ENCODE results near the gene PLK5. TPM values are rescaled to one million over a fixed set of nuclear protein-coding genes. Genes with fewer than 3 reads are reported as not detected.

Gene PLK5
- total and polyA plus RNA-seq, 9 donors, result 0.08 to 1.9 (median 0.31) TPM

DNA sequence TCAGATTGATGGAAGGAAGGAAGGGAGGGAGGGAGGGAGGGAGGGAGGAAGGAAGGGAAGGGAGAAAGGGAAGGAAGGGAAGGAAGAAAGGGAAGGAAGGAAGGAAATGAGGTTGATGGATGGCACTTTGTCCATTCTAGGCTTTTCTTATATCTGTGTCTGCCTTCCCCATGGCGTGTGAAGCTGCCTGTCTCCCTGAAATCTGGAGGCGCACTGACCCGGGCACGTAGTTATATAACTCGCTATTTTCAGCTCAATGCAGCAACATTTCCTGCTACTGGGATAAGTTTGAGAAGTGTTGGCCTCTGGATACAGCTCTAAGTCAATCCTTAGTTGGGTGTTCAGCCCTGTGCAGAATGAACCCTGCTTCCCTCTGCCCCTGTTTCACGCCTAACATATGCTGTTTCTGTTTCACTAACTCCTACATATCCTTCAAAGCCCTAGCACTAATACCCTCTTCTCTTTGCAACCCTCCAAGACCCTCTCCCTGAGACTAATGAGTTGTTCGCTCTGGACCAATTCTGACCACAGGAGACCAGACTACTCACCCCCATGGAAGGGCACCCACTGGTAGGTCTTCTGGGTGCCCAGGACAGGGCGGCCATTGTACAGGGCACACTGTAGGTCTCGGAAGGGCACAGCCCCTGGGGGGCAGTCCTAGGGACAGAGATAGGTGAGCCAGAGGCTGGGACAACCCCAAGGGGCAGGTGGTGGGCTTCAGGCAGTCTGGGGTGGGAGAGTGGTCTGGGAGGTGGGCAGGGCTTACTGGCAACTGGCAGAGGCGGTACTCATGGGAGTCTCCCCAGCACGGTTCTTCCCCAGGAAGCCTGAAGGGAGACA lies 14.1 kb upstream of the PLK5 start:
- Histone ChIP-seq H3K36me3 (ENCODE audit: control insufficient read depth, insufficient read depth, low read length) (peaks cover 6% of the 10 kb centered on the region), H3K9me3 (replicated peaks; ENCODE audit: control insufficient read depth, low read depth, low read length) (peaks cover 4% of the 10 kb centered on the region), H3K4me1 (ENCODE audit: control insufficient read depth, insufficient read depth, low read length) (peaks cover 32% of the 10 kb centered on the region), H3K27me3 (ENCODE audit: control insufficient read depth, insufficient read depth, low read length) (peaks cover 45% of the 10 kb centered on the region), H3K27ac (ENCODE audit: low read length) (no peak overlapping the region), H3K4me3 (ENCODE audit: low read length) (no peak overlapping the region)
- no peak for DNase-seq
- WGBS (ENCODE audit: insufficient coverage), result 77% methylated on average over 7 of the region's 11 CpGs

DNA sequence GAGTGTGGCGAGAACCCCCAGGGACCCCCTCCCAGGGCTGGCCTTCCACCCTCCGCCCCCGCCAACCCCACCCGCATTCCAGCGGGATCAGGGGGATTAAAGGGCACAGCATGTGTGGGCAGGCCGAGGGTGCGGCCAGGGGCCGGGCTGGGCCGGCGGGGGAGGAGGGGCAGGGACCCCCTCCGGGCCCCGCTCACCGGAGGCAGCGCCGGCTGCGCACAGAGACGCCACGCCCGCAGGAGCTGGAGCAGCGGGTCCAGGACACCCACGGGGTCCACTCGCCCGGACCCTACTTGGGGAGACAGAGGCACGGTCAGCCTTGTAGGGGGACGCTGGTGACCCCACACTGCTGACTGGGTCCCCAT lies 13.5 kb upstream of the PLK5 start:
- H3K27ac ChIP-seq (ENCODE audit: low read length), result no peak overlapping the region
- peaks cover 4% of the 10 kb centered on the region for H3K9me3 ChIP-seq (replicated peaks; ENCODE audit: control insufficient read depth, low read depth, low read length)
- peaks cover 6% of the 10 kb centered on the region for H3K36me3 ChIP-seq (ENCODE audit: control insufficient read depth, insufficient read depth, low read length)
- WGBS (ENCODE audit: insufficient coverage), result 9% methylated on average over 17 of the region's 25 CpGs
- peaks cover 48% of the 10 kb centered on the region for H3K27me3 ChIP-seq (ENCODE audit: control insufficient read depth, insufficient read depth, low read length)
- peaks cover 32% of the 10 kb centered on the region for H3K4me1 ChIP-seq (ENCODE audit: control insufficient read depth, insufficient read depth, low read length)
- H3K4me3 ChIP-seq (ENCODE audit: low read length), result no peak overlapping the region
- no peak for DNase-seq

DNA sequence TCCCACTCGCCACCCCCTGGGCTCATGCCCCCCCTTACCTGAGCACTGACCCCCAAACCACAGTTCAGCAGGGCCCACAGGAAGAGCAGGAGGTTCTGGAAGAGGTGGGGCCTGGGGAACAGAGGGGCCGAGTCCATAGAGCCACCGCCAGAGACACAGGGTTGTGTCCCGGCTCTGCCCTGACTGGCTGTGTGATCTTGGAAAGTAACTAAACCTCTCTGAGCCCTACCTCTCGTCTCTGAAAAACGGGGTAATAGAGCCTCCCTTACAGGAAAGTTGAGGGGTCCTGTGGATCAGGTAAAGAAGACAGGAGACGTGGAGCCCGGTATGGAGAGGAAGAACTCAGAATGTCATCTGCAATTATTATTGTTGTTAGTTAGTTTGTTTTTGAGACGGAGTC lies 13.1 kb upstream of the PLK5 start:
- Histone ChIP-seq H3K27me3 (ENCODE audit: control insufficient read depth, insufficient read depth, low read length) (peaks cover 45% of the 10 kb centered on the region), H3K27ac (ENCODE audit: low read length) (no peak overlapping the region), H3K9me3 (replicated peaks; ENCODE audit: control insufficient read depth, low read depth, low read length) (peaks cover 4% of the 10 kb centered on the region), H3K4me3 (ENCODE audit: low read length) (no peak overlapping the region), H3K4me1 (ENCODE audit: control insufficient read depth, insufficient read depth, low read length) (peaks cover 32% of the 10 kb centered on the region), H3K36me3 (ENCODE audit: control insufficient read depth, insufficient read depth, low read length) (peaks cover 4% of the 10 kb centered on the region)
- no peak for DNase-seq
- 20% methylated on average over 2 of the region's 9 CpGs for WGBS (ENCODE audit: insufficient coverage)

DNA sequence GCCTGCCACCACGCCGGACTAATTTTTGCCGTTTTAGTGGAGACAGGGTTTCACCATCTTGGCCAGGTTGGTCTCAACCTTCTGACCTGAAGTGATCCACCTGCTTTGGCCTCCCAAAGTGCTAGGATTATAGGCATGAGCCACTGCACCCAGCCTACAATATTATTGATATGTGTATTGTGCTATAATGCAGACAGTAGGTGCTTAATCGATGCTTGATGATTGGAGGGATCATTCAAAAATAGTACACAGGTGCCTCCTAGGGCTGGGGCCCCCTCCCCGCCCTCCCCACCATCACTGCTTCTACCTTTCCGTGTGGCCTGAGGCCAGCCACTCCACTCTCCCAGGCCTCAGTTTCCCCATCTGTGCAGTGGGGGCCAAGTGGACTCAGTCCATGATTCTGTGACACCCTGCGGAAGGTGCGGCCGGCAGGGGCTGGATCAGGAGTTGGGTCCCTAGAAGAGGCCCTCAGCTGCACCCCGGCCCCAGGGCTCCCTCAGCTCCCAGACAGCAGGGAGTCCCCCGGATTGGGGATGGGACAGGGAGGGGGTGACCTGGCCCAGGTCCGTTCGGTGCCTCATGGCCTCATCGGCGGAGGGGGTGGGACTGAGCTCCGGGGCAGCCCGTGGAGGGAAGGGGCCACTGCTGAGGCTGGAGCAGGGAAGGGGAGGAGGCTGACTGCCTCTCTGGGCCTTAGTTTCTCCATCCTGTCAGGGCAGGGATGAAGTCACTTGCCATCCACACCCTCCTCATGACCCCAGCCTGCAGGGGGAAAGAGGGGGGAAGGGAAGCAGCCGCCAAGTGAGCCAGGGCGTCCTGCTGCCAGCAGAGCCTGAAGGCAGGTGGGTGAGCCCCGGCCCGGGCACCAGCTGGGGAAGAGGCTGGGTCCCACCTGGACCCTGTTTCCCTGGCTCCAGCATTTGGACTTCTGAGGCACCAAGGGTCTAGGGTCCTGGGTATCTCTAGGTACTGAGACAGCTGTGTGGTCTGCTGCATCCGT lies 12.3 kb upstream of the PLK5 start:
- H3K4me1 ChIP-seq (ENCODE audit: control insufficient read depth, insufficient read depth, low read length), result peaks cover 32% of the 10 kb centered on the region
- H3K4me3 ChIP-seq (ENCODE audit: low read length), result no peak overlapping the region
- 68% methylated on average over 8 of the region's 22 CpGs for WGBS (ENCODE audit: insufficient coverage)
- no peaks in the 10 kb centered on the region for H3K36me3 ChIP-seq (ENCODE audit: control insufficient read depth, insufficient read depth, low read length)
- H3K27me3 ChIP-seq (ENCODE audit: control insufficient read depth, insufficient read depth, low read length), result peaks cover 43% of the 10 kb centered on the region
- H3K27ac ChIP-seq (ENCODE audit: low read length), result no peak overlapping the region
- DNase-seq, result no peak
- H3K9me3 ChIP-seq (replicated peaks; ENCODE audit: control insufficient read depth, low read depth, low read length), result peaks cover 4% of the 10 kb centered on the region

DNA sequence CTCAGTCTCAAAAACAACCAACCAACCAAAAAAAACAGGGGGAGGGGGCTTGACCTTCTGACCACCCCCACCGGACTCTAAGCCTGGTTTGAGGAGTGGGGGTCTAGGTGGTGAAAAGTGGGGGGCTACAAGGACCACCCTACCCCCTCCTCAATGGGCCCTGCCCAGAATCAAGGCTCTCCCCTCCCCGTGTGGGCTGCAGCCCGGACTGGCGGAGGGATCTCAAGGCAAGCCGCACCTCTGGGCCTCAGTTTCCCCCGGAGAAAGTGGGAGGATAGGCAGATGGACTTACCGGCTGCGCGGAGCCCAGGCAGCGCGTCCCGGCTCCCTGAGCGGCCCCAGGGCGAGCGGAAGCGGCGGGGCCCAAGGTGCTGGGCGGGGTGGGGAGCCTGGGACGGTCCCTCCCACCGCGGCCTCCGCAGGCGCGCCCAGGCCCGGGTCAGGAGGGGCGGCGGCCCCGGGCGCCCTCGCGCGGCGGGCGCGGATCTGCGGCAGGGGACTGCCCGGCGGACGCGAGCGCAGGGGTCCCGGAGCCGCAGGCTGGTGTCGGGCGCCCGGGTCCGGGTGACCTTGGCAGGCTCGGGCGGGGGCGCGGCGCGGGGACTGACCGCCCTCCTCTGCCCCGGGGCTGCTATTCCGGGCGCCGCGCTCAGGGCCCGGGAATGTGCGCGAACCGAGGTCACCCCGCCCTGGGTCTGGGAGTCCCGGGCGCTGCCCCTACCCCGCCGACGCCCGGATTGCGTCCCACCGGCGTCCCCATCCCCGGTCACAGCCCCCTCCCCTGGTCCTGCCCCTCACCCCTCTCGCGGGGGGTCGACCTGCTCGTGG lies 11.0 kb upstream of the PLK5 start, which contains the start of gene ADAMTSL5:
ADAMTSL5 (minus strand) TSS at position 349 of the 828 bp plus-strand sequence. CDS start 2,076 bp downstream, outside the sequence.
- peaks cover 45% of the 10 kb centered on the region for H3K27me3 ChIP-seq (ENCODE audit: control insufficient read depth, insufficient read depth, low read length)
- no peaks in the 10 kb centered on the region for H3K36me3 ChIP-seq (ENCODE audit: control insufficient read depth, insufficient read depth, low read length)
- H3K9me3 ChIP-seq (replicated peaks; ENCODE audit: control insufficient read depth, low read depth, low read length), result peaks cover 4% of the 10 kb centered on the region
- peak within 1 kb of the TSS; percentile 43 for H3K4me3 ChIP-seq (ENCODE audit: low read length)
- DNase-seq, result peak; percentile 63
- WGBS (ENCODE audit: insufficient coverage), result under 1% methylated on average over 67 of the region's 78 CpGs
- H3K4me1 ChIP-seq (ENCODE audit: control insufficient read depth, insufficient read depth, low read length), result peaks cover 25% of the 10 kb centered on the region
- peak within 1 kb of the TSS; percentile 20 for H3K27ac ChIP-seq (ENCODE audit: low read length)

DNA sequence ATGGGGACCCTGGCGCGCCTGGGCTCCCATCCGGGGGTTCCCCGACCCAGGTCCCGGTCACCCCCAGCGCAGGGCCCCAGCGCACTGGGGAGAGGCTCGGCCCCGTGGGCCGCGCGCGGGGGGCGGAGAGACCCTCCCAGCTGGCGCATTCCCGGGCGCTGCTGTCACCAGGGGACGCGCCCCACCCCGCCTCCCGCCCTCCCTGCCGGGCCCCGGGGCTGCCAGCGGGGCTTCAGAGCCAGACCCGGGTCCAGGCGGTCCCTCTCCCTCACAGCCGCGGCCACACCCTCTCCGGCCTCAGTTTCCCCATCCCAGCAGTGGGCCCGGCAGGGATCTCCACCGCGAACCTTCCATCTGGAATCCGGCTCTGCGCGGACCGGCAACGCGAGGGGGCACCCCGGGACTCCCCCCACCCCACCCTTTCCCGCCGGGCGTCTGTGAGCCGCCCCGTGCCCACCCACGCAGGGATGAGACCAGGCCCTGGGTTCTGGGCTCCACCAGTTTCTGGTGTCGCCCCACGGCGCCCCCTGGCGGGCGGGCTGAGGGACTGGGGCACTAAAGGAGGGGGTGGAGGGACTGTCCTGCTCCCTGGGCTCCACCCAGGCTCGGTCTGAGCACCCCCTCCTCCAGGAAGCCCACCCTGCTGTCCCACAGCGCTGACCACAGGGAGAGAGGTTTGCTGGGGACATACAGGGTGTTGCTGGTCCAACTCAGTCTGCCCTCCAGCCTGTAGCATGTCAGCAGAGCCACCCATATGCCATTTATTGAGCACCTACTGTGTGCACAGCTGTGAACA lies 10.2 kb upstream of the PLK5 start:
- Histone ChIP-seq H3K9me3 (replicated peaks; ENCODE audit: control insufficient read depth, low read depth, low read length) (peaks cover under 1% of the 10 kb centered on the region), H3K27ac (ENCODE audit: low read length) (peak overlapping the region; percentile 20), H3K27me3 (ENCODE audit: control insufficient read depth, insufficient read depth, low read length) (peaks cover 51% of the 10 kb centered on the region), H3K36me3 (ENCODE audit: control insufficient read depth, insufficient read depth, low read length) (no peaks in the 10 kb centered on the region), H3K4me1 (ENCODE audit: control insufficient read depth, insufficient read depth, low read length) (peaks cover 21% of the 10 kb centered on the region), H3K4me3 (ENCODE audit: low read length) (peak overlapping the region; percentile 43)
- peak; percentile 37 for DNase-seq
- WGBS (ENCODE audit: insufficient coverage), result 6% methylated on average over 32 of the region's 52 CpGs

DNA sequence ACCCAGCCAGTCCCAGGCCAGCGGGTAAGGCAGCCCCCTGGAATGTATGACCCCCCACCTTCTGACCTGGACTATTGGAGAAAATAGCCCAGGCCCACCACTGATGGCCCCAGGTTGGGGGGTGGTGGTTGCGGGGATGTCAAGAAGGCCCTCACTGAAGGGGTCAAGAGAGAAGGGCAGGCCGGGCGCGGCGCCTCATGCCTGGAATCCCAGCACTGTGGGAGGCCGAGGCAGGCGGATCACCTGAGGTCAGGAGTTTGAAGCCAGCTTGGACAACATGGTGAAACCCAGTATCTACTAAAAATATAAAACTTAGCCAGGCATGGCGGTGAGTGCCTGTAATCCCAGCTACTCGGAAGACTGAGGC lies 9.6 kb upstream of the PLK5 start:
- WGBS (ENCODE audit: insufficient coverage), result 85% methylated on average over 2 of the region's 10 CpGs
- Histone ChIP-seq H3K27ac (ENCODE audit: low read length) (no peak overlapping the region), H3K4me1 (ENCODE audit: control insufficient read depth, insufficient read depth, low read length) (peaks cover 21% of the 10 kb centered on the region), H3K27me3 (ENCODE audit: control insufficient read depth, insufficient read depth, low read length) (peaks cover 53% of the 10 kb centered on the region), H3K9me3 (replicated peaks; ENCODE audit: control insufficient read depth, low read depth, low read length) (no peaks in the 10 kb centered on the region), H3K36me3 (ENCODE audit: control insufficient read depth, insufficient read depth, low read length) (no peaks in the 10 kb centered on the region), H3K4me3 (ENCODE audit: low read length) (no peak overlapping the region)
- no peak for DNase-seq

DNA sequence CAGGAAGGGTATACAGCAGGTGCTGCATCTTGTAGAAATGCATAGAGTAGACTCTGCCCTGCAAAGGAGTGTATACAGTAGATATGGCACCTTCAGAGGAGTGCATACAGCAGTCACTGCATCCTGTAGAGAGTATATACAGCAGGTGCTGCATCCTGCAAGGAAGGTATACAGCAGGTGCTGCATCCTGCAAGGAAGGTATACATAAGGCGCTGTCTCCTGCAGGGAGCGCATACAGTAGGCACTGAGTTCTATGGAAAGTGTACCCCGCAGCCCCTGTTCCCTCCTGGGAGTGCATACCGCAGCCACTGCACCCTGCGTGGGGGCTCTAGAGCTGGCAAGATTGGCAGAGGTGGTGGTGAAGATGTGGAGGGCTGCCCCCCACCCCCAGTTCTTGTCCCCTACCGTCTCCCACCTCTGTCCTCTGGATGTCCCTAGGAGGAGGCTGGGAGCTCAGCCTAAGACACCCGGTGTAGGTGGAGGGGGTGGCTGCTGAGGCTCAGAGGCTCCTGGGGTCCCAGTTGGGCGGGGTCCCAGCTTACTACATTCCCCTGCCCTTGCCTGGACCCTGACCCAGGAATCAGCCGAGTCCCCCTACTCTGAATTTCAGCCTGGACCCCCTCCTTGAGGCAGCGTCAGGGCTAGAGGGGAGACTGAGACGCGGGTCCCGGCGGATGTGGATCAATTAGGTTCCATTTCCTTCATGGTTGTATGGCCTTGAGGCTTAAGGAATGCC lies 8.7 kb upstream of the PLK5 start:
- DNase-seq, result no peak
- 50% methylated on average over 1 of the region's 14 CpGs for WGBS (ENCODE audit: insufficient coverage)
- Histone ChIP-seq H3K9me3 (replicated peaks; ENCODE audit: control insufficient read depth, low read depth, low read length) (no peaks in the 10 kb centered on the region), H3K27me3 (ENCODE audit: control insufficient read depth, insufficient read depth, low read length) (peaks cover 54% of the 10 kb centered on the region), H3K4me3 (ENCODE audit: low read length) (no peak overlapping the region), H3K4me1 (ENCODE audit: control insufficient read depth, insufficient read depth, low read length) (peaks cover 21% of the 10 kb centered on the region), H3K36me3 (ENCODE audit: control insufficient read depth, insufficient read depth, low read length) (no peaks in the 10 kb centered on the region), H3K27ac (ENCODE audit: low read length) (no peak overlapping the region)

DNA sequence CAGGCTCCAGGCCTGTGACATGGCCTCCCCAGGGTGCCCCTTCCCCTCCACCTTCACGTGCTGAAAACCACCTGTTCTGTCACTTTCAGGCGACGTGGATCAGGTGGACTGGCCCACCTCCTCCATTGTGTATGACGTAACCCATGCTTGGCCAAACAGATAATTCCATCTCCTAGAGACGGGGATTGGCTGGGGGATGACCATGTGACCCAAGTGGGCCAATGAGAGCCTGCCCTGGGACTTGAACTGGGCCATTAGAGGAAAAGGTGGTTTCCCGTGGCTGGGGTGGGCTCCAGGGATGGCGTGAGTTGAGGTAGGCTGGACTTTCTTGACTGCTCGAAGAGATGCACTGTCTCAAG lies 7.5 kb upstream of the PLK5 start:
- Histone ChIP-seq H3K36me3 (ENCODE audit: control insufficient read depth, insufficient read depth, low read length) (no peaks in the 10 kb centered on the region), H3K9me3 (replicated peaks; ENCODE audit: control insufficient read depth, low read depth, low read length) (no peaks in the 10 kb centered on the region), H3K4me1 (ENCODE audit: control insufficient read depth, insufficient read depth, low read length) (peaks cover 16% of the 10 kb centered on the region), H3K4me3 (ENCODE audit: low read length) (no peak overlapping the region), H3K27ac (ENCODE audit: low read length) (no peak overlapping the region), H3K27me3 (ENCODE audit: control insufficient read depth, insufficient read depth, low read length) (peaks cover 53% of the 10 kb centered on the region)
- no peak for DNase-seq
- WGBS (ENCODE audit: insufficient coverage), result 55% methylated on average over 5 of the region's 8 CpGs
